IMR-90 (cell line): Measurements from ENCODE around the gene GCGR. TPM values are rescaled to one million over a fixed set of nuclear protein-coding genes. Genes with fewer than 3 reads are reported as not detected.

ENCODE experiments used
- ATAC-seq: fragments of 200-7000 bp; cut with Tn5 transposase; 2 replicates; pipeline ENCODE4 v1.9.1; 2020; ENCODE audit warnings: low read depth, mild to moderate bottlenecking, moderate library complexity
- BruUV-seq: library from RNA; stranded (reverse); fragments of 400-500 nt; replicated peaks from 2 replicates; lab custom pipeline; 2021; lab: Mats Ljungman, UMichigan
- CTCF ChIA-PET: fragments of 300-600 bp; formaldehyde crosslinking; extraction: SDS; loops from one replicate; lab custom pipeline; 2021; ENCODE audit warnings: antibody characterized with exemption; lab: Yijun Ruan, JAX
- POLR2A ChIA-PET: fragments of 300-600 bp; sonication (Branson Sonifier 250); formaldehyde crosslinking; loops from one replicate; lab custom pipeline; 2022; ENCODE audit warnings: antibody characterized with exemption; ENCODE audit not compliant: unreplicated experiment; lab: Charles Lee
- DNase-seq: peaks from one replicate; pipeline ENCODE4 v3.0.0; 2013
- H2AFZ ChIP-seq: replicated peaks from 2 replicates; pipeline ENCODE3; 2013; ENCODE audit warnings: low read length, mild to moderate bottlenecking; ENCODE audit not compliant: poor library complexity
- H2AK5ac ChIP-seq: 2 replicates; pipeline ENCODE4 v1.6.1; 2013; ENCODE audit warnings: low read depth, low read length, inconsistent platforms
- H2AK9ac ChIP-seq: replicated peaks from 2 replicates; pipeline ENCODE3; 2013; ENCODE audit warnings: mild to moderate bottlenecking, low read depth, low read length, moderate library complexity; ENCODE audit not compliant: poor library complexity
- H2BK120ac ChIP-seq: 2 replicates; pipeline ENCODE4 v1.6.1; 2013; ENCODE audit warnings: low read depth, low read length, inconsistent platforms
- H2BK15ac ChIP-seq: 3 replicates; pipeline ENCODE4 v1.6.1; 2013; ENCODE audit warnings: low read depth, low read length, inconsistent platforms
- H2BK20ac ChIP-seq: 2 replicates; pipeline ENCODE4 v1.6.1; 2013; ENCODE audit warnings: low read depth, mild to moderate bottlenecking, inconsistent platforms, low read length, moderate library complexity
- H2BK5ac ChIP-seq: 2 replicates; pipeline ENCODE4 v1.6.1; 2013; ENCODE audit warnings: mild to moderate bottlenecking, low read depth, low read length, inconsistent platforms; ENCODE audit not compliant: poor library complexity, severe bottlenecking
- H3K14ac ChIP-seq: replicated peaks from 2 replicates; pipeline ENCODE4 v1.6.1; 2013; ENCODE audit warnings: low read depth, low read length, inconsistent platforms
- H3K18ac ChIP-seq: 2 replicates; pipeline ENCODE4 v1.6.1; 2013; ENCODE audit warnings: low read depth, low read length, control low read depth
- H3K23ac ChIP-seq: 2 replicates; pipeline ENCODE4 v1.6.1; 2013; ENCODE audit warnings: low read depth, low read length, inconsistent platforms
- H3K27ac ChIP-seq: 2 replicates; pipeline ENCODE4 v1.5.1; 2013; ENCODE audit warnings: mild to moderate bottlenecking, control low read depth, low read length; ENCODE audit not compliant: insufficient read depth
- H3K27me3 ChIP-seq: 2 replicates; pipeline ENCODE4 v1.6.1; 2013; ENCODE audit warnings: low read length; ENCODE audit not compliant: control insufficient read depth, insufficient read depth
- H3K36me3 ChIP-seq: 2 replicates; pipeline ENCODE4 v1.6.1; 2013; ENCODE audit warnings: low read length, mixed read lengths; ENCODE audit not compliant: control insufficient read depth, insufficient read depth
- H3K4ac ChIP-seq: 2 replicates; pipeline ENCODE4 v1.6.1; 2013; ENCODE audit warnings: low read depth, low read length, inconsistent platforms
- H3K4me1 ChIP-seq: 2 replicates; pipeline ENCODE4 v1.6.1; 2013; ENCODE audit warnings: low read length, mixed read lengths; ENCODE audit not compliant: control insufficient read depth, insufficient read depth
- H3K4me2 ChIP-seq: 2 replicates; pipeline ENCODE4 v1.6.1; 2013; ENCODE audit warnings: low read depth, mild to moderate bottlenecking, control low read depth, low read length, moderate library complexity
- H3K4me3 ChIP-seq: 2 replicates; pipeline ENCODE4 v1.5.1; 2013; ENCODE audit warnings: low read depth, mild to moderate bottlenecking, control low read depth, low read length, moderate library complexity; ENCODE audit not compliant: insufficient read depth
- H3K56ac ChIP-seq: 2 replicates; pipeline ENCODE4 v1.6.1; 2013; ENCODE audit warnings: low read length, inconsistent platforms; ENCODE audit not compliant: insufficient read depth; ENCODE audit errors: extremely low read depth
- H3K79me1 ChIP-seq, 2 experiments: 2 replicates each; pipeline ENCODE4 v1.6.1; 2013; ENCODE audit warnings: low read length in 2 of 2, inconsistent platforms in 1 of 2, low read depth in 1 of 2
- H3K9ac ChIP-seq: 2 replicates; pipeline ENCODE4 v1.6.1; 2013; ENCODE audit warnings: low read depth, low read length, control low read depth
- H3K9me1 ChIP-seq: 2 replicates; pipeline ENCODE4 v1.6.1; 2013; ENCODE audit warnings: low read length, inconsistent platforms; ENCODE audit not compliant: insufficient read depth
- H3K9me3 ChIP-seq: 2 replicates; pipeline ENCODE4 v1.6.1; 2013; ENCODE audit warnings: low read length; ENCODE audit not compliant: control insufficient read depth, insufficient read depth
- H4K20me1 ChIP-seq: 2 replicates; pipeline ENCODE4 v1.6.1; 2013; ENCODE audit warnings: low read length, inconsistent platforms; ENCODE audit not compliant: insufficient read depth
- H4K5ac ChIP-seq: 2 replicates; pipeline ENCODE4 v1.6.1; 2013; ENCODE audit warnings: mild to moderate bottlenecking, low read depth, low read length, control low read depth
- H4K8ac ChIP-seq, 2 experiments: 2 replicates each; pipeline ENCODE4 v1.6.1; 2013; ENCODE audit warnings: low read depth in 2 of 2, low read length in 2 of 2, control low read depth in 1 of 2, inconsistent platforms in 1 of 2
- H4K91ac ChIP-seq: 2 replicates; pipeline ENCODE4 v1.6.1; 2013; ENCODE audit warnings: low read depth, low read length, inconsistent platforms; ENCODE audit not compliant: insufficient read depth
- BHLHE40 ChIP-seq: fragments of 150-350 bp; IDR thresholded peaks from 2 replicates; pipeline ENCODE4 v1.6.1; 2016; ENCODE audit warnings: mild to moderate bottlenecking, low read depth, low read length
- CEBPB ChIP-seq: IDR thresholded peaks from 2 replicates; pipeline ENCODE4 v1.6.1; 2012; ENCODE audit warnings: low read depth, low read length, improper control_type of control experiment
- CHD1 ChIP-seq: IDR thresholded peaks from 2 replicates; pipeline ENCODE4 v1.6.1; 2012; ENCODE audit warnings: low read depth, low read length, improper control_type of control experiment
- CTCF ChIP-seq: conservative IDR thresholded peaks from 2 replicates; pipeline ENCODE4 v1.5.1; 2012; ENCODE audit warnings: mild to moderate bottlenecking, low read depth, low read length, improper control_type of control experiment
- ELK1 ChIP-seq: fragments of 150-350 bp; IDR thresholded peaks from 2 replicates; pipeline ENCODE4 v1.6.1; 2016; ENCODE audit warnings: low read depth, mild to moderate bottlenecking, low read length, moderate library complexity, borderline replicate concordance
- FOS ChIP-seq: fragments of 150-350 bp; IDR thresholded peaks from 2 replicates; pipeline ENCODE4 v1.6.1; 2016; ENCODE audit warnings: low read depth, low read length
- MAFK ChIP-seq: IDR thresholded peaks from 2 replicates; pipeline ENCODE4 v1.6.1; 2012; ENCODE audit warnings: low read depth, low read length, improper control_type of control experiment
- MAZ ChIP-seq: IDR thresholded peaks from 2 replicates; pipeline ENCODE4 v1.6.1; 2012; ENCODE audit warnings: low read depth, mild to moderate bottlenecking, low read length, improper control_type of control experiment, moderate library complexity, borderline replicate concordance
- MXI1 ChIP-seq: IDR thresholded peaks from 2 replicates; pipeline ENCODE4 v1.6.1; 2012; ENCODE audit warnings: low read depth, mild to moderate bottlenecking, low read length, moderate library complexity, borderline replicate concordance
- NFE2L2 ChIP-seq: fragments of 150-350 bp; IDR thresholded peaks from 2 replicates; pipeline ENCODE4 v1.6.1; 2016; ENCODE audit warnings: low read depth, mild to moderate bottlenecking, low read length
- POLR2A ChIP-seq: IDR thresholded peaks from 2 replicates; pipeline ENCODE4 v1.6.1; 2012; ENCODE audit warnings: mild to moderate bottlenecking, low read depth, low read length
- RCOR1 ChIP-seq: IDR thresholded peaks from 2 replicates; pipeline ENCODE4 v1.6.1; 2012; ENCODE audit warnings: mild to moderate bottlenecking, low read length, improper control_type of control experiment; ENCODE audit not compliant: insufficient replicate concordance
- RFX5 ChIP-seq: IDR thresholded peaks from 2 replicates; pipeline ENCODE4 v1.8.0; 2012; ENCODE audit warnings: low read depth, mild to moderate bottlenecking, low read length, moderate library complexity
- SMC3 ChIP-seq: fragments of 150-350 bp; IDR thresholded peaks from 2 replicates; pipeline ENCODE4 v1.6.1; 2016; ENCODE audit warnings: low read depth, mild to moderate bottlenecking, antibody characterized with exemption, low read length, moderate library complexity
- USF2 ChIP-seq: fragments of 150-350 bp; IDR thresholded peaks from 2 replicates; pipeline ENCODE4 v1.6.1; 2017; ENCODE audit warnings: mild to moderate bottlenecking, antibody characterized with exemption, low read length, low read depth
- WGBS, 2 experiments: methylation state at CpG; one replicate each; pipeline versions ENCODE4 v1.1.5 to v1.1.7; 2013; ENCODE audit warnings: missing lambda C conversion rate in 2 of 2; ENCODE audit not compliant: insufficient read length in 1 of 2; ENCODE audit errors: extremely low coverage in 2 of 2; 5-methylcytosine and 5-hydroxymethylcytosine counted together
- dilution Hi-C: fragments of 300-500 bp; cut with HindIII; formaldehyde crosslinking; loops from one replicate; pipeline ENCODE4 v1.14.3; 2018; ENCODE audit warnings: low sequenced_read_pairs; ENCODE audit not compliant: unreplicated experiment
- in situ Hi-C: fragments of 300-500 bp; cut with MboI; formaldehyde crosslinking; loops from 3 replicates; pipeline ENCODE4 v1.14.3; 2019; ENCODE audit warnings: low sequenced_read_pairs, inconsistent platforms, mixed read lengths
- intact Hi-C: fragments of 100-400 bp; cut with micrococcal nuclease; formaldehyde crosslinking; loops from 2 replicates; pipeline ENCODE4 v1.10.0; 2022
- polyA plus RNA-seq, 3 experiments: library from polyadenylated mRNA; depleted of rRNA; stranded (reverse); fragments of >200 nt; gene quantifications; 2 replicates each; pipeline ENCODE4 v1.2.3, GENCODE V29; 2012; ENCODE audit warnings: low replicate concordance in 1 of 3
- total RNA-seq: library from RNA; depleted of rRNA; stranded (reverse); fragments of >200 nt; gene quantifications from 2 replicates; pipeline ENCODE4 v1.2.3, GENCODE V29; 2012

GCGR gene
- total and polyA plus RNA-seq, 2 of the 4 experiments (the other 2 are of a cell fraction) = not detected

GRCh38 chr17:81808778-81809555 lies 5.0 kb downstream of the GCGR start:
- no peak for TF ChIP-seq MAZ
- no peak for TF ChIP-seq RCOR1
- no peak; the same call in 1 of the 2 replicates for TF ChIP-seq CTCF
- no peak for TF ChIP-seq MAFK
- TF ChIP-seq FOS = no peak
- TF ChIP-seq MXI1 = no peak
- TF ChIP-seq RFX5 = no peak
- TF ChIP-seq CEBPB = no peak
- TF ChIP-seq SMC3 = no peak
- no peak for TF ChIP-seq BHLHE40
- TF ChIP-seq POLR2A = no peak
- TF ChIP-seq ELK1 = no peak
- no peak for TF ChIP-seq NFE2L2
- TF ChIP-seq CHD1 = no peak
- no peak for TF ChIP-seq USF2
- Histone ChIP-seq H3K36me3 (no peaks in the 10 kb centered on the region), H2AK5ac (no peak overlapping the region), H2BK20ac (no peak overlapping the region), H2AK9ac (no peak overlapping the region), H2BK5ac (no peak overlapping the region), H3K23ac (no peak overlapping the region), H2BK15ac (no peak overlapping the region), H4K20me1 (no peaks in the 10 kb centered on the region), H4K91ac (no peak overlapping the region), H3K4me2 (no peak overlapping the region), H3K9ac (no peak overlapping the region), H4K8ac (no peak overlapping the region), H3K27me3 (peaks cover 59% of the 10 kb centered on the region), H4K5ac (no peak overlapping the region), H3K4me1 (no peaks in the 10 kb centered on the region), H3K27ac (no peak overlapping the region), H2AFZ (no peak overlapping the region), H3K9me1 (no peaks in the 10 kb centered on the region), H3K56ac (no peak overlapping the region), H3K4ac (no peak overlapping the region), H3K4me3 (no peak overlapping the region), H3K79me1 (no peaks in the 10 kb centered on the region), H3K9me3 (peaks cover 3% of the 10 kb centered on the region; the same call in 1 of the 2 replicates), H2BK120ac (no peak overlapping the region), H3K14ac (no peak overlapping the region), H3K18ac (no peak overlapping the region)
- in situ Hi-C loops (no loop called here), dilution Hi-C loops (no loop called here), intact Hi-C loops (no loop called here)
- no peak for DNase-seq
- no TSS peak for BruUV-seq
- POLR2A ChIA-PET = no interaction called here
- 75% methylated on average over 8 of the region's 20 CpGs; no CpG with 5 or more reads in 1 of the 2 experiments for WGBS, 2 experiments
- CTCF ChIA-PET = interaction anchor here (0.7 kb wide), 1 partner anchor 211 kb away, joined by 3 read pairs; no protein-coding TSS in a partner anchor
- no peak for ATAC-seq
